Mesenchymal stem cell (in vitro differentiated cells and primary cell): ENCODE measurements around the gene KBTBD7.

ENCODE experiments used
- DNase-seq: peaks from one replicate; pipeline ENCODE4 v3.0.0-alpha.2; 2013
- H2AFZ ChIP-seq: one replicate; pipeline ENCODE4 v1.6.1; 2013; ENCODE audit warnings: low read depth, mild to moderate bottlenecking, control low read depth, inconsistent platforms, low read length, moderate library complexity
- H2AK5ac ChIP-seq: 2 replicates; pipeline ENCODE4 v1.6.1; 2013; ENCODE audit warnings: low read length, moderate library complexity, mild to moderate bottlenecking, inconsistent platforms; ENCODE audit not compliant: severe bottlenecking
- H2BK120ac ChIP-seq: one replicate; pipeline ENCODE4 v1.6.1; 2013; ENCODE audit warnings: low read depth, mild to moderate bottlenecking, inconsistent platforms, low read length, moderate library complexity
- H2BK12ac ChIP-seq, 2 experiments: one replicate each; pipeline ENCODE4 v1.6.1; 2013; ENCODE audit warnings: inconsistent platforms in 2 of 2, low read length in 2 of 2, mild to moderate bottlenecking in 2 of 2, moderate library complexity in 2 of 2, control low read depth in 1 of 2
- H2BK15ac ChIP-seq: one replicate; pipeline ENCODE4 v1.6.1; 2013; ENCODE audit warnings: mild to moderate bottlenecking, low read depth, inconsistent platforms; ENCODE audit not compliant: poor library complexity, severe bottlenecking
- H2BK5ac ChIP-seq: 2 replicates; pipeline ENCODE4 v1.6.1; 2013; ENCODE audit warnings: low read depth, mild to moderate bottlenecking, low read length, control low read depth, inconsistent platforms; ENCODE audit not compliant: poor library complexity, severe bottlenecking
- H3K14ac ChIP-seq, 2 experiments: one replicate each; pipeline ENCODE4 v1.6.1; 2013; ENCODE audit warnings: inconsistent platforms in 2 of 2, low read length in 2 of 2, control low read depth in 1 of 2, mild to moderate bottlenecking in 1 of 2, moderate library complexity in 1 of 2
- H3K18ac ChIP-seq, 2 experiments: one replicate each; pipeline ENCODE4 v1.6.1; 2013; ENCODE audit warnings: inconsistent platforms in 2 of 2, low read length in 2 of 2, control low read depth in 1 of 2, low read depth in 1 of 2, mild to moderate bottlenecking in 1 of 2
- H3K23ac ChIP-seq, 2 experiments: one replicate each; pipeline ENCODE4 v1.6.1; 2013; ENCODE audit warnings: inconsistent platforms in 2 of 2, low read length in 2 of 2, mild to moderate bottlenecking in 2 of 2, moderate library complexity in 2 of 2, control low read depth in 1 of 2
- H3K27ac ChIP-seq: 2 replicates; pipeline ENCODE4 v1.5.1; 2013; ENCODE audit warnings: mild to moderate bottlenecking, moderate library complexity, low read length, control low read depth, inconsistent platforms; ENCODE audit not compliant: poor library complexity, severe bottlenecking
- H3K27me3 ChIP-seq, 2 experiments: 2 replicates each; pipeline versions ENCODE4 v1.6.1 to v1.7.0; 2013; ENCODE audit warnings: low read length in 2 of 2, mild to moderate bottlenecking in 2 of 2, moderate library complexity in 2 of 2, control low read depth in 1 of 2, inconsistent platforms in 1 of 2; ENCODE audit not compliant: control insufficient read depth in 1 of 2, insufficient read depth in 1 of 2
- H3K36me3 ChIP-seq, 2 experiments: 2 replicates each; pipeline versions ENCODE4 v1.6.1 to v1.7.0; 2013; ENCODE audit warnings: low read length in 2 of 2, control low read depth in 1 of 2, inconsistent platforms in 1 of 2, low read depth in 1 of 2, mild to moderate bottlenecking in 1 of 2; ENCODE audit not compliant: insufficient read depth in 2 of 2, control insufficient read depth in 1 of 2
- H3K4ac ChIP-seq, 2 experiments: one replicate each; pipeline ENCODE4 v1.6.1; 2013; ENCODE audit warnings: inconsistent platforms in 2 of 2, low read length in 2 of 2, mild to moderate bottlenecking in 2 of 2, moderate library complexity in 2 of 2, control low read depth in 1 of 2, low read depth in 1 of 2
- H3K4me1 ChIP-seq: 2 replicates; pipeline ENCODE4 v1.6.1; 2013; ENCODE audit warnings: low read depth, low read length, control low read depth; ENCODE audit not compliant: control insufficient read depth, insufficient read depth
- H3K4me2 ChIP-seq: 2 replicates; pipeline ENCODE4 v1.6.1; 2013; ENCODE audit warnings: low read length, mild to moderate bottlenecking, inconsistent platforms; ENCODE audit not compliant: poor library complexity, severe bottlenecking
- H3K4me3 ChIP-seq, 2 experiments: 2 replicates each; pipeline versions ENCODE4 v1.5.1 to v1.7.0; 2013; ENCODE audit warnings: low read length in 2 of 2, mild to moderate bottlenecking in 2 of 2, control low read depth in 1 of 2, low read depth in 1 of 2; ENCODE audit not compliant: insufficient read depth in 1 of 2
- H3K79me1 ChIP-seq: replicated peaks from 2 replicates; pipeline ENCODE4 v1.6.1; 2013; ENCODE audit warnings: mild to moderate bottlenecking, control low read depth, low read length, inconsistent platforms; ENCODE audit not compliant: poor library complexity, severe bottlenecking
- H3K9ac ChIP-seq: 2 replicates; pipeline ENCODE4 v1.7.0; 2013; ENCODE audit warnings: mild to moderate bottlenecking, low read length, moderate library complexity
- H3K9me3 ChIP-seq: 2 replicates; pipeline ENCODE4 v1.7.0; 2013; ENCODE audit warnings: mild to moderate bottlenecking, low read length; ENCODE audit not compliant: control insufficient read depth
- H4K8ac ChIP-seq: one replicate; pipeline ENCODE4 v1.6.1; 2013; ENCODE audit warnings: inconsistent platforms, mild to moderate bottlenecking, low read length, moderate library complexity
- H4K91ac ChIP-seq: one replicate; pipeline ENCODE4 v1.6.1; 2013; ENCODE audit warnings: mild to moderate bottlenecking, low read length, inconsistent platforms
- WGBS: methylation state at CpG from one replicate; pipeline ENCODE4 v1.1.7; 2013; ENCODE audit warnings: mixed read lengths; 5-methylcytosine and 5-hydroxymethylcytosine counted together

Gene KBTBD7

GRCh38 chr13:41188584-41188983 lies 5.8 kb downstream of the KBTBD7 start:
- H2BK5ac ChIP-seq: no peak overlapping the region
- 68% methylated on average over 5 of the region's 6 CpGs for WGBS

GRCh38 chr13:41186481-41186880 lies 7.9 kb downstream of the KBTBD7 start:
- H3K9ac ChIP-seq: no peak overlapping the region
- no peak overlapping the region for H2AK5ac ChIP-seq
- H3K9me3 ChIP-seq: no peaks in the 10 kb centered on the region
- no peak overlapping the region for H3K4me2 ChIP-seq
- no peak overlapping the region for H3K27ac ChIP-seq
- H4K91ac ChIP-seq: no peak overlapping the region
- H2BK5ac ChIP-seq: no peak overlapping the region
- H2BK120ac ChIP-seq: no peak overlapping the region
- WGBS: 98% methylated on average over 3 of the region's 3 CpGs
- no peak for DNase-seq
- H2BK12ac ChIP-seq: no peak overlapping the region
- H3K23ac ChIP-seq: no peak overlapping the region
- peaks cover 0 to 3% of the 10 kb centered on the region in 2 experiments for H3K36me3 ChIP-seq
- no peak overlapping the region for H2BK15ac ChIP-seq
- no peak overlapping the region for H2AFZ ChIP-seq
- no peaks in the 10 kb centered on the region for H3K27me3 ChIP-seq
- no peak overlapping the region for H3K4ac ChIP-seq
- H3K14ac ChIP-seq: no peak overlapping the region
- no peaks in the 10 kb centered on the region for H3K79me1 ChIP-seq
- H3K4me1 ChIP-seq: no peaks in the 10 kb centered on the region
- no peak overlapping the region for H3K4me3 ChIP-seq
- no peak overlapping the region for H4K8ac ChIP-seq
- H3K18ac ChIP-seq: no peak overlapping the region

More at GRCh38 chr13:41188584-41188983, 5.8 kb downstream of the KBTBD7 start:
- no peak overlapping the region for H2BK120ac ChIP-seq
- no peak overlapping the region for H3K18ac ChIP-seq
- no peak overlapping the region for H2BK15ac ChIP-seq
- peaks cover 4 to 6% of the 10 kb centered on the region in 2 experiments for H3K36me3 ChIP-seq
- H4K91ac ChIP-seq: no peak overlapping the region
- H3K79me1 ChIP-seq: peaks cover 12% of the 10 kb centered on the region
- no peak overlapping the region for H3K23ac ChIP-seq
- no peak overlapping the region for H3K27ac ChIP-seq
- no peak overlapping the region for H3K4me3 ChIP-seq
- H2BK12ac ChIP-seq: no peak overlapping the region
- H2AFZ ChIP-seq: no peak overlapping the region
- DNase-seq: peak; percentile 32
- no peak overlapping the region for H4K8ac ChIP-seq
- no peak overlapping the region for H3K9ac ChIP-seq
- H3K9me3 ChIP-seq: no peaks in the 10 kb centered on the region
- no peak overlapping the region for H3K14ac ChIP-seq
- H3K27me3 ChIP-seq: no peaks in the 10 kb centered on the region
- no peaks in the 10 kb centered on the region for H3K4me1 ChIP-seq
- no peak overlapping the region for H3K4me2 ChIP-seq
- no peak overlapping the region for H2AK5ac ChIP-seq
- H3K4ac ChIP-seq: no peak overlapping the region

GRCh38 chr13:41182231-41182630 lies 12.1 kb downstream of the KBTBD7 start:
- no peak overlapping the region for H4K8ac ChIP-seq
- no peak overlapping the region for H4K91ac ChIP-seq
- H2BK15ac ChIP-seq: no peak overlapping the region
- no peaks in the 10 kb centered on the region for H3K79me1 ChIP-seq
- no peak for DNase-seq
- no peak overlapping the region for H3K18ac ChIP-seq
- H3K23ac ChIP-seq: no peak overlapping the region
- no peak overlapping the region for H2AFZ ChIP-seq
- no peak overlapping the region for H3K14ac ChIP-seq
- H2BK120ac ChIP-seq: no peak overlapping the region
- no peaks in the 10 kb centered on the region for H3K9me3 ChIP-seq
- no peak overlapping the region for H3K9ac ChIP-seq
- H3K27me3 ChIP-seq: no peaks in the 10 kb centered on the region
- H3K27ac ChIP-seq: no peak overlapping the region
- no peak overlapping the region for H3K4ac ChIP-seq
- H2BK12ac ChIP-seq: no peak overlapping the region
- H3K4me1 ChIP-seq: no peaks in the 10 kb centered on the region
- H2AK5ac ChIP-seq: no peak overlapping the region
- H3K4me3 ChIP-seq: no peak overlapping the region
- H3K36me3 ChIP-seq: no peaks in the 10 kb centered on the region
- no peak overlapping the region for H2BK5ac ChIP-seq
- no peak overlapping the region for H3K4me2 ChIP-seq

- Histone ChIP-seq H3K79me1 (no peaks in the 10 kb centered on the region), H4K8ac (no peak overlapping the region), H2AK5ac (no peak overlapping the region), H3K4me2 (no peak overlapping the region), H2BK15ac (no peak overlapping the region), H3K27me3 (no peaks in the 10 kb centered on the region), H2BK5ac (no peak overlapping the region), H4K91ac (no peak overlapping the region), H3K14ac (no peak overlapping the region), H3K9ac (peak overlapping the region; percentile 38), H3K4me1 (no peaks in the 10 kb centered on the region), H3K9me3 (peaks cover 5% of the 10 kb centered on the region), H3K4me3 (peak overlapping the region in 1 of 2 experiments; percentile 27), H2AFZ (no peak overlapping the region), H2BK120ac (no peak overlapping the region), H3K23ac (no peak overlapping the region), H3K27ac (no peak overlapping the region), H3K18ac (no peak overlapping the region), H2BK12ac (no peak overlapping the region), H3K36me3 (no peaks in the 10 kb centered on the region), H3K4ac (no peak overlapping the region)
- DNase-seq: peak; percentile 6
- WGBS: 100% methylated on average over 2 of the region's 4 CpGs
These were observed 14.6 kb downstream of the KBTBD7 start for GRCh38 chr13:41179593-41180250.
